C4-2B (cell line): Measurements from ENCODE around the gene CBY3.
A peak's percentile ranks its signal among the peaks of the same experiment; 100 is the strongest.

Experiments used
- H3K27ac ChIP-seq: fragments of 450-650 bp; 2 replicates; pipeline ENCODE4 v1.5.1; 2017
- CTCF ChIP-seq: fragments of 450-650 bp; conservative IDR thresholded peaks from 2 replicates; pipeline ENCODE4 v1.5.1; 2017; ENCODE audit warnings: mild to moderate bottlenecking
- ZFX ChIP-seq: fragments of 450-650 bp; IDR thresholded peaks from 2 replicates; pipeline ENCODE4 v1.6.1; 2017

The CBY3 gene

GRCh38 chr5:179680780-179681401, at the start of gene CBY3:
TSS of gene CBY3 (minus strand) at chr5:179681034. CDS start at chr5:179680918, 116 bp downstream.
- peak within 1 kb of the TSS; percentile 100 for H3K27ac ChIP-seq
- TF ChIP-seq ZFX: no peak
- TF ChIP-seq CTCF: no peak

- TF ChIP-seq CTCF: no peak
- TF ChIP-seq ZFX: no peak
- H3K27ac ChIP-seq: no peak overlapping the region
These were observed 49.5 kb upstream of the CBY3 start for GRCh38 chr5:179730356-179730755.

GRCh38 chr5:179729727-179730126, 48.9 kb upstream of the CBY3 start:
- TF ChIP-seq ZFX: no peak
- TF ChIP-seq CTCF: no peak
- H3K27ac ChIP-seq: no peak overlapping the region

GRCh38 chr5:179729303-179729702, 48.5 kb upstream of the CBY3 start:
- H3K27ac ChIP-seq: no peak overlapping the region
- TF ChIP-seq CTCF (no peak), ZFX (no peak)

- TF ChIP-seq ZFX: no peak
- no peak for TF ChIP-seq CTCF
- H3K27ac ChIP-seq: no peak overlapping the region
These were observed 46.3 kb upstream of the CBY3 start for GRCh38 chr5:179727106-179727505.

- H3K27ac ChIP-seq: no peak overlapping the region
- TF ChIP-seq ZFX (no peak), CTCF (no peak)
These were observed 43.3 kb upstream of the CBY3 start for GRCh38 chr5:179724163-179724562.

GRCh38 chr5:179720222-179720621, 39.4 kb upstream of the CBY3 start:
- no peak overlapping the region for H3K27ac ChIP-seq
- TF ChIP-seq CTCF: no peak
- no peak for TF ChIP-seq ZFX
